ENCODE data around the gene ABCA5. TPM values are rescaled to one million over a fixed set of nuclear protein-coding genes. Genes with fewer than 3 reads are reported as not detected.
"Not testable (repeated sequence)": the region's sequence is repeated elsewhere in the genome, so short reads cannot be mapped to it uniquely, and the experiment has no call there.

ABCA5 gene
- total RNA-seq, 1 donor from 2014 or later: 7.7 TPM

DNA sequence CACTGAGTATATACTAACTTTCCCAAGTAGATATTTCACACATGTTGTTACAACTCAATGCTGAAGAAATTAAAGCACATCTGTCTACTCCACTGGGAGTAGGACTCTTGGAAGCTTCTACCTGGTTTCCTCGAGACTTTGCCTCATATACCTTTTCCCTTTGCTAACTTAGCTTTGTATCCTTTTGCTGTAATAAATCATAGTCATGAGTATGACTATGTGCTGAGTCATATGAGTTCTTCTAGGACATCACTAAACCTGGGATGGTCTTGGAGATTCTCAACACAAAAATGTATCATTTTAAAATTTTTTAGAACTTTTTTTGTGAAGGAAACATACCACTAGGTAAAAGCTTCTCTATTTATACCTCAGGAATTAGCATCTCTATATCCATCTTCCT lies 39.8 kb downstream of the ABCA5 start:
- Mint-ChIP-seq H3K27me3 (ENCODE audit: low read depth) (no peaks in the 10 kb centered on the region), H3K27ac (ENCODE audit: unreplicated experiment) (no peak overlapping the region), H3K4me3 (ENCODE audit: unreplicated experiment) (no peak overlapping the region), H3K36me3 (ENCODE audit: low read depth) (peaks cover 6% of the 10 kb centered on the region), H3K4me1 (ENCODE audit: low read depth) (no peaks in the 10 kb centered on the region), H3K9me3 (ENCODE audit: low read depth) (peaks cover 5% of the 10 kb centered on the region)
- no peak for DNase-seq (ENCODE audit: low spot score)
- TF ChIP-seq, protein P1, sequence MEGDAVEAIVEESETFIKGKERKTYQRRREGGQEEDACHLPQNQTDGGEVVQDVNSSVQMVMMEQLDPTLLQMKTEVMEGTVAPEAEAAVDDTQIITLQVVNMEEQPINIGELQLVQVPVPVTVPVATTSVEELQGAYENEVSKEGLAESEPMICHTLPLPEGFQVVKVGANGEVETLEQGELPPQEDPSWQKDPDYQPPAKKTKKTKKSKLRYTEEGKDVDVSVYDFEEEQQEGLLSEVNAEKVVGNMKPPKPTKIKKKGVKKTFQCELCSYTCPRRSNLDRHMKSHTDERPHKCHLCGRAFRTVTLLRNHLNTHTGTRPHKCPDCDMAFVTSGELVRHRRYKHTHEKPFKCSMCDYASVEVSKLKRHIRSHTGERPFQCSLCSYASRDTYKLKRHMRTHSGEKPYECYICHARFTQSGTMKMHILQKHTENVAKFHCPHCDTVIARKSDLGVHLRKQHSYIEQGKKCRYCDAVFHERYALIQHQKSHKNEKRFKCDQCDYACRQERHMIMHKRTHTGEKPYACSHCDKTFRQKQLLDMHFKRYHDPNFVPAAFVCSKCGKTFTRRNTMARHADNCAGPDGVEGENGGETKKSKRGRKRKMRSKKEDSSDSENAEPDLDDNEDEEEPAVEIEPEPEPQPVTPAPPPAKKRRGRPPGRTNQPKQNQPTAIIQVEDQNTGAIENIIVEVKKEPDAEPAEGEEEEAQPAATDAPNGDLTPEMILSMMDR (IDR thresholded peaks at IDR 0.05): no peak

DNA sequence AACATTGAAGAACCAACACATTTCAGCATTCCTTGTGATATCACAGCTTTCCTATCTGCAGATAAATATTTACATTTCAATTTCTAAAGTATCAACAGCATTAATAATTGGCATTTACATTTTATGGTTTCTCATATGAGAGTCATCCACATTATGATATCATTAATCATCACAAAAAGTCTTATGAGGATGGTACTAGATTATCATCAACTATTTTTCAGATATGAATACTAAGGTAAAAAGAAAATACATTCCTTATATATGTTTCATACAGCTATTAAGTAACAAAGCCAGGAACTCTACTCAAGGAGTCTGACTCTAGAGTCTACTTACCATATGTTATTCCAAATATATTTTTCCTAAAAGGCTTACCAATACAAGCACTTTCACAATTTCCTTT lies 40.7 kb downstream of the ABCA5 start:
- no peak for DNase-seq (ENCODE audit: low spot score)
- H3K4me3 Mint-ChIP-seq (ENCODE audit: unreplicated experiment): no peak overlapping the region
- H3K27ac Mint-ChIP-seq (ENCODE audit: unreplicated experiment): no peak overlapping the region
- peaks cover 2% of the 10 kb centered on the region for H3K9me3 Mint-ChIP-seq (ENCODE audit: low read depth)
- no peaks in the 10 kb centered on the region for H3K27me3 Mint-ChIP-seq (ENCODE audit: low read depth)
- TF ChIP-seq, protein P1 (IDR thresholded peaks at IDR 0.05): no peak
- no peaks in the 10 kb centered on the region for H3K4me1 Mint-ChIP-seq (ENCODE audit: low read depth)
- H3K36me3 Mint-ChIP-seq (ENCODE audit: low read depth): peaks cover 11% of the 10 kb centered on the region

DNA sequence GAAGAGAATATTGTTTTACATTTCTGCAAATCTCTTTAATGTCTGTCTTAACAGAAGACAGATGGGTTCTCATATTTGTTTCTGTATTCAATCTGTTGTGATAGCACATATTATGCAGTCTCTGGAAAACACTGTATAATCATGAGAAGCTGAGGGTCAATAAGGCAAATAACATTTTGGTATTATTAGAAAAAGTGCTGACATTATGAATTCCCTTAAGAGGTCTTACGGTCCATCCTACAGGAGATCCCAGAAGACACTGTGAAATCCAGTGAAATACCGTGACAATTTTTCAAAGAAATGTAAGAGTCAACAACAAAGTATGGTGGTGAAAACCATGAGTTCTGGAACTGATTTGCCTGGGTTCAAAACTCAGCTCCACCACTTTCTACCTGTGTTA lies 42.3 kb downstream of the ABCA5 start:
- Mint-ChIP-seq H3K27me3 (ENCODE audit: low read depth) (no peaks in the 10 kb centered on the region), H3K36me3 (ENCODE audit: low read depth) (peaks cover 12% of the 10 kb centered on the region), H3K9me3 (ENCODE audit: low read depth) (peaks cover 5% of the 10 kb centered on the region), H3K4me3 (ENCODE audit: unreplicated experiment) (no peak overlapping the region), H3K27ac (ENCODE audit: unreplicated experiment) (no peak overlapping the region), H3K4me1 (ENCODE audit: low read depth) (no peaks in the 10 kb centered on the region)
- TF ChIP-seq, protein P1 (IDR thresholded peaks at IDR 0.05): no peak
- DNase-seq (ENCODE audit: low spot score): no peak

DNA sequence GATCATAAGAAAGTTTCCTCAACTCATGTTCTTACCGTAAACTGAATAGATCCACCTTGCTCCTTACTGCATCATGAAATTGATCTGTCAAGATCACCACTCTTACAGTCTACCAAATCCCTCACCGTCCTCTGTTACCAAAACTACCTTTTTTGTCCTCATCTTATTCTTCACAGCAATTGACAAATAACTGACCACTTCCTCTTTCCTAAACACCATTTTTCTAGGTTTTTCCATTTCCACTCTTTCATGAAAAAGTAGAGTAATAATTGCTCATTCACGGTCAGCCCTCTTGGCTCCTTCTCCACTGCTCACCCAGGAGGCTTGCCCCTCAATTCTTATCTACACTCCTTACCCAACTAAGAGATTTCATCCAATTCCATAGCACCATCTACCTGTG lies 44.9 kb downstream of the ABCA5 start:
- no peaks in the 10 kb centered on the region for H3K27me3 Mint-ChIP-seq (ENCODE audit: low read depth)
- peaks cover 5% of the 10 kb centered on the region for H3K9me3 Mint-ChIP-seq (ENCODE audit: low read depth)
- H3K36me3 Mint-ChIP-seq (ENCODE audit: low read depth): peaks cover 10% of the 10 kb centered on the region
- TF ChIP-seq, protein P1 (IDR thresholded peaks at IDR 0.05): no peak
- no peak for DNase-seq (ENCODE audit: low spot score)
- H3K4me3 Mint-ChIP-seq (ENCODE audit: unreplicated experiment): no peak overlapping the region
- no peaks in the 10 kb centered on the region for H3K4me1 Mint-ChIP-seq (ENCODE audit: low read depth)
- no peak overlapping the region for H3K27ac Mint-ChIP-seq (ENCODE audit: unreplicated experiment)

DNA sequence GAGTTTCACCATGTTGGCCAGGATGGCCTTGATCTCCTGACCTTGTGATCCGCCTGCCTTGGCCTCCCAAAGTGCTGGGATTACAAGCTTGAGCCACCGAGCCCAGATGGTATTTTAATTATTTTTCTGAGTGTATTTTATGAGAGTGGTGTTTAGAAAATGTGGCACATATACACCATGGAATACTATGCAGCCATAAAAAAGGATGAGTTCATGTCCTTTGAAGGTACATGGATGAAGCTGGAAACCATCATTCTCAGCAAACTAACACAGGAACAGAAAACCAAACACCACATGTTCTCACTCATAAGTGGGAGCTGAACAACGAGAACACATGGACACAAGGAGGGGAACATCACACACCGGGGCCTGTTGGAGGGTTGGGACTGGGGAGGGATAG lies 50.7 kb downstream of the ABCA5 start:
- DNase-seq (ENCODE audit: low spot score); H3K36me3 Mint-ChIP-seq (ENCODE audit: low read depth); H3K4me3 Mint-ChIP-seq (ENCODE audit: unreplicated experiment); H3K9me3 Mint-ChIP-seq (ENCODE audit: low read depth); H3K27ac Mint-ChIP-seq (ENCODE audit: unreplicated experiment); H3K27me3 Mint-ChIP-seq (ENCODE audit: low read depth); H3K4me1 Mint-ChIP-seq (ENCODE audit: low read depth): not testable (repeated sequence)

DNA sequence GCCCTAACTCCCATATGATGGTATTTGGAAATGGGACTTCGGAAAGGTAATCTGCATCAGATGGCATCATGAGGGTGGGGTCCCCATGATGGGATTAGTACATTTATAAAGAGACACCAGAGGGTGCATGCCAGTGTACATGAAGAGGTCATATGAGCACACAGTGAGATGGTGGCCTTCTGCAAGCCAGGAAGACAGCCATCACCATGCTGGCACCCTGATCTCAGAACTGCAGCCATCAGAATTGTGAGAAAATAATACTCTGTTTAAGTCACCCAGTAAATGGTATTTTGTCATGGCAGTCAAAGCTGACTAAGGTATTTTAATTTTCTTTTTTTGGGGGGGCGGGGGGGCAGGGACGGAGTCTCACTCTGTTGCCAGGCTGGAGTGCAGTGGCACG lies 51.2 kb downstream of the ABCA5 start:
- Mint-ChIP-seq H3K4me3 (ENCODE audit: unreplicated experiment) (no peak overlapping the region), H3K9me3 (ENCODE audit: low read depth) (peaks cover 2% of the 10 kb centered on the region), H3K27me3 (ENCODE audit: low read depth) (no peaks in the 10 kb centered on the region), H3K27ac (ENCODE audit: unreplicated experiment) (no peak overlapping the region), H3K36me3 (ENCODE audit: low read depth) (peaks cover 2% of the 10 kb centered on the region), H3K4me1 (ENCODE audit: low read depth) (no peaks in the 10 kb centered on the region)
- TF ChIP-seq, protein P1 (IDR thresholded peaks at IDR 0.05): no peak
- DNase-seq (ENCODE audit: low spot score): no peak

Measured in chondrocyte (in vitro differentiated cells).